Neuronal stem cell (in vitro differentiated cells): Measurements from ENCODE around the gene MALT1.
A peak's percentile ranks its signal among the peaks of the same experiment; 100 is the strongest.

Source experiments
- DNase-seq: peaks from one replicate; pipeline ENCODE4 v3.0.0-alpha.2; 2013; ENCODE audit warnings: low spot score
- H2AFZ ChIP-seq: one replicate; pipeline ENCODE4 v1.6.1; 2013; ENCODE audit warnings: mild to moderate bottlenecking, low read length, inconsistent platforms
- H2AK5ac ChIP-seq: 2 replicates; pipeline ENCODE4 v1.6.1; 2013; ENCODE audit warnings: low read depth, mild to moderate bottlenecking, inconsistent platforms, low read length, moderate library complexity, mixed read lengths
- H2BK120ac ChIP-seq: 2 replicates; pipeline ENCODE4 v1.6.1; 2013; ENCODE audit warnings: low read depth, mild to moderate bottlenecking, inconsistent platforms, low read length, moderate library complexity, mixed read lengths
- H2BK12ac ChIP-seq: one replicate; pipeline ENCODE4 v1.6.1; 2013; ENCODE audit warnings: low read length, inconsistent platforms
- H2BK15ac ChIP-seq: 2 replicates; pipeline ENCODE4 v1.6.1; 2013; ENCODE audit warnings: mild to moderate bottlenecking, low read length, inconsistent platforms, mixed read lengths
- H2BK5ac ChIP-seq: one replicate; pipeline ENCODE4 v1.6.1; 2013; ENCODE audit warnings: inconsistent platforms, mild to moderate bottlenecking, low read length, moderate library complexity
- H3K14ac ChIP-seq: one replicate; pipeline ENCODE4 v1.6.1; 2013; ENCODE audit warnings: low read length, inconsistent platforms
- H3K18ac ChIP-seq: 2 replicates; pipeline ENCODE4 v1.6.1; 2013; ENCODE audit warnings: low read length, inconsistent platforms
- H3K23ac ChIP-seq: 2 replicates; pipeline ENCODE4 v1.6.1; 2013; ENCODE audit warnings: low read depth, mild to moderate bottlenecking, mixed read lengths, low read length, inconsistent platforms; ENCODE audit not compliant: poor library complexity
- H3K27ac ChIP-seq: replicated peaks from 3 replicates; pipeline ENCODE4 v1.5.1; 2013; ENCODE audit warnings: low read length, inconsistent platforms
- H3K27me3 ChIP-seq, 3 experiments: 2 replicates each; pipeline ENCODE4 v1.6.1; 2013; ENCODE audit warnings: low read length in 3 of 3, mild to moderate bottlenecking in 2 of 3, inconsistent platforms in 1 of 3, low read depth in 1 of 3, mixed read lengths in 1 of 3, moderate library complexity in 1 of 3; ENCODE audit not compliant: control insufficient read depth in 3 of 3, insufficient read depth in 3 of 3
- H3K36me3 ChIP-seq, 2 donors: replicated peaks in 1 of 2; 2 replicates each; pipeline ENCODE4 v1.6.1; 2013; ENCODE audit warnings: low read length in 2 of 2; ENCODE audit not compliant: control insufficient read depth in 2 of 2, insufficient read depth in 2 of 2
- H3K4ac ChIP-seq: 2 replicates; pipeline ENCODE4 v1.6.1; 2013; ENCODE audit warnings: inconsistent platforms, mild to moderate bottlenecking, low read length, moderate library complexity
- H3K4me1 ChIP-seq, 2 donors: 1 replicate in 1 of 2; 2 replicates in 1 of 2; pipeline ENCODE4 v1.6.1; 2013; ENCODE audit warnings: low read length in 2 of 2, low read depth in 1 of 2; ENCODE audit not compliant: control insufficient read depth in 2 of 2, insufficient read depth in 1 of 2
- H3K4me2 ChIP-seq: one replicate; pipeline ENCODE4 v1.6.1; 2013; ENCODE audit warnings: mild to moderate bottlenecking, low read length, inconsistent platforms; ENCODE audit not compliant: insufficient read depth, poor library complexity, severe bottlenecking
- H3K4me3 ChIP-seq, 2 donors: 2 replicates each; pipeline ENCODE4 v1.5.1; 2013; ENCODE audit warnings: low read length in 2 of 2, mild to moderate bottlenecking in 2 of 2, inconsistent platforms in 1 of 2, moderate library complexity in 1 of 2
- H3K79me1 ChIP-seq: one replicate; pipeline ENCODE4 v1.6.1; 2013; ENCODE audit warnings: low read depth, mild to moderate bottlenecking, inconsistent platforms, low read length, moderate library complexity
- H3K9ac ChIP-seq: one replicate; pipeline ENCODE4 v1.6.1; 2013; ENCODE audit warnings: mild to moderate bottlenecking, low read depth, low read length, inconsistent platforms; ENCODE audit not compliant: poor library complexity
- H3K9me3 ChIP-seq, 2 donors: replicated peaks in 1 of 2; 2 replicates each; pipeline versions ENCODE3 to v1.6.1; 2013; ENCODE audit warnings: low read length in 2 of 2, mild to moderate bottlenecking in 2 of 2, inconsistent platforms in 1 of 2, low read depth in 1 of 2, mixed read lengths in 1 of 2, moderate library complexity in 1 of 2; ENCODE audit not compliant: control insufficient read depth in 2 of 2, insufficient read depth in 1 of 2
- H4K8ac ChIP-seq: one replicate; pipeline ENCODE4 v1.6.1; 2013; ENCODE audit warnings: low read depth, mild to moderate bottlenecking, inconsistent platforms, low read length, moderate library complexity
- H4K91ac ChIP-seq: one replicate; pipeline ENCODE4 v1.6.1; 2013; ENCODE audit warnings: low read length, low read depth, mild to moderate bottlenecking, inconsistent platforms; ENCODE audit not compliant: poor library complexity
- WGBS, 2 donors: extraction: QIAGEN DNeasy Blood & Tissue Kit; methylation state at CpG; one replicate each; pipeline ENCODE4 v1.1.7; 2013; ENCODE audit warnings: missing lambda C conversion rate in 2 of 2, mixed read lengths in 1 of 2; ENCODE audit not compliant: insufficient read length in 2 of 2, insufficient replicate concordance in 1 of 2; ENCODE audit errors: extremely low coverage in 2 of 2; 5-methylcytosine and 5-hydroxymethylcytosine counted together

MALT1 gene

DNA sequence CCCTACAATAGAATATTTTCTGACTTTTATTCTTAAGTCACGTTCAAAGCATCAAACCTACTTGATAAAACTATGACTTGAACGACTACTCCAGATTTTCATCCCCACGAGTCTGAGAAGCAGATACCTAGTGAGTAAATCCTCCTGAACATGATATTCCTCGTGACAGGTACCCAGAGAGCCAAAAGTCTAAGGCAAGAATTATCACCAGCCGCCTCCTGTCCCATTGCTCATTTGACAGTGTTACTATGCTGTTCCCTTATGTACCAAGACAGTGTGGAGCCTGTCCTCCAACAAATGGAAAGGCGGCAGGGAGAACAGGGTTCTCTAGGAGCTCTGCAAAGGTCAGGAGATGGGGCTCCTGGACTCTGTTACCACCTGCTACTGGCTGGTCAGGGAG lies 34.1 kb upstream of the MALT1 start:
- no peaks in the 10 kb centered on the region for H3K79me1 ChIP-seq
- H2AFZ ChIP-seq, result no peak overlapping the region
- no CpG with 5 or more reads among the region's 6 CpGs for whole genome bisulfite sequencing, 2 donors
- no peak overlapping the region for H3K18ac ChIP-seq
- H3K4me1 ChIP-seq, result peaks cover 9 to 18% of the 10 kb centered on the region in 2 donors
- H3K9ac ChIP-seq, result no peak overlapping the region
- H2AK5ac ChIP-seq, result no peak overlapping the region
- no peaks in the 10 kb centered on the region for H3K36me3 ChIP-seq
- H3K4me3 ChIP-seq, result no peak overlapping the region
- no peak overlapping the region for H3K4ac ChIP-seq
- H4K91ac ChIP-seq, result no peak overlapping the region
- H3K14ac ChIP-seq, result no peak overlapping the region
- H2BK5ac ChIP-seq, result no peak overlapping the region
- no peaks in the 10 kb centered on the region for H3K9me3 ChIP-seq
- no peaks in the 10 kb centered on the region for H3K27me3 ChIP-seq
- H2BK12ac ChIP-seq, result no peak overlapping the region
- H3K23ac ChIP-seq, result no peak overlapping the region
- H2BK15ac ChIP-seq, result no peak overlapping the region
- no peak for DNase-seq
- H4K8ac ChIP-seq, result no peak overlapping the region
- H2BK120ac ChIP-seq, result no peak overlapping the region
- H3K4me2 ChIP-seq, result no peak overlapping the region
- no peak overlapping the region for H3K27ac ChIP-seq

DNA sequence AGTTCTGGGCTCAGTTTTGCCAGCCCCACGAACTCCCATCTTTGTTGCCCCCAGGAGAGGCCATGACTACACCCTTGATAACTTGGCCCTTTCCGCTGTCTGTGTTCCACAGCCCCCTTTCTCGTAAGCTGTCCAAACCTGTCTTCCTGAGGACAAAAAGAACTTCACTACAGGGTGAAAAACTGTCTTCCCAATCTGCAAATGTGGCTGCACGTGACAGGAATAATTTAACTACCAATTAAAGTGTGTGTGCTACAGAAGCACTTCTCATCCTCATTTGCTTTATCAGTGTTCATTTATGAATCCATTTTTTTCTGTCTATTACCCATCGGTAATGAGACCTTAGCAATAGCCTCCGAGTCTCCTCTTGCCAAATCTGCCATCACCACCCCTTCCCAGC lies 33.3 kb upstream of the MALT1 start:
- no peak overlapping the region for H4K8ac ChIP-seq
- no peak overlapping the region for H3K27ac ChIP-seq
- no peak overlapping the region for H3K4me3 ChIP-seq
- no peak overlapping the region for H3K9ac ChIP-seq
- H3K36me3 ChIP-seq, result no peaks in the 10 kb centered on the region
- no peak overlapping the region for H2BK12ac ChIP-seq
- H3K4me2 ChIP-seq, result no peak overlapping the region
- no peak for DNase-seq
- no peaks in the 10 kb centered on the region for H3K9me3 ChIP-seq
- peak overlapping the region; percentile 68 for H2AFZ ChIP-seq
- no CpG with 5 or more reads among the region's 6 CpGs for WGBS, 2 donors
- H3K79me1 ChIP-seq, result no peaks in the 10 kb centered on the region
- no peak overlapping the region for H2AK5ac ChIP-seq
- no peak overlapping the region for H3K18ac ChIP-seq
- no peak overlapping the region for H2BK15ac ChIP-seq
- no peak overlapping the region for H4K91ac ChIP-seq
- no peak overlapping the region for H3K4ac ChIP-seq
- H3K4me1 ChIP-seq, result peaks cover 9 to 18% of the 10 kb centered on the region in 2 donors
- no peak overlapping the region for H3K23ac ChIP-seq
- no peak overlapping the region for H2BK5ac ChIP-seq
- H3K14ac ChIP-seq, result no peak overlapping the region
- H2BK120ac ChIP-seq, result no peak overlapping the region
- no peaks in the 10 kb centered on the region for H3K27me3 ChIP-seq

- Histone ChIP-seq H3K27ac (no peak overlapping the region), H2BK15ac (no peak overlapping the region), H2AK5ac (no peak overlapping the region), H3K4ac (no peak overlapping the region), H3K9ac (no peak overlapping the region), H3K36me3 (no peaks in the 10 kb centered on the region), H3K18ac (no peak overlapping the region), H3K23ac (no peak overlapping the region), H2BK5ac (no peak overlapping the region), H2AFZ (peak overlapping the region; percentile 68), H3K4me2 (no peak overlapping the region), H3K4me3 (no peak overlapping the region), H3K9me3 (no peaks in the 10 kb centered on the region), H3K4me1 (peaks cover 9 to 18% of the 10 kb centered on the region in 2 donors), H3K27me3 (no peaks in the 10 kb centered on the region), H2BK120ac (no peak overlapping the region), H4K91ac (no peak overlapping the region), H3K79me1 (no peaks in the 10 kb centered on the region), H3K14ac (no peak overlapping the region), H4K8ac (no peak overlapping the region), H2BK12ac (no peak overlapping the region)
- no peak for DNase-seq
- WGBS, 2 donors, result no CpG with 5 or more reads among the region's 2 CpGs
Measured at GRCh38 chr18:58638441-58638840, 32.8 kb upstream of the MALT1 start.

- H3K27ac ChIP-seq, result no peak overlapping the region
Measured at GRCh38 chr18:58639237-58639636, 32.0 kb upstream of the MALT1 start.

More at GRCh38 chr18:58639237-58639636, 32.0 kb upstream of the MALT1 start:
- Histone ChIP-seq H2AFZ (no peak overlapping the region), H3K14ac (no peak overlapping the region), H4K91ac (no peak overlapping the region), H3K27me3 (no peaks in the 10 kb centered on the region), H3K4me2 (no peak overlapping the region), H4K8ac (no peak overlapping the region), H2AK5ac (no peak overlapping the region), H3K9ac (no peak overlapping the region), H2BK12ac (no peak overlapping the region), H2BK15ac (no peak overlapping the region), H3K79me1 (no peaks in the 10 kb centered on the region), H3K18ac (no peak overlapping the region), H3K9me3 (no peaks in the 10 kb centered on the region), H3K4me1 (peaks cover 9 to 18% of the 10 kb centered on the region in 2 donors), H2BK5ac (no peak overlapping the region), H3K23ac (no peak overlapping the region), H3K4ac (no peak overlapping the region), H3K36me3 (no peaks in the 10 kb centered on the region), H3K4me3 (no peak overlapping the region), H2BK120ac (no peak overlapping the region)
- DNase-seq, result no peak
- no CpG with 5 or more reads among the region's 2 CpGs for WGBS, 2 donors
